Activated naive CD4-positive, alpha-beta T cell treated with anti-CD3 and anti-CD28 coated beads for 36 hours (primary cell): ENCODE measurements around the gene ATP5F1D. TPM values are rescaled to one million over a fixed set of nuclear protein-coding genes. Genes with fewer than 3 reads are reported as not detected.
"Not testable (repeated sequence)": the region's sequence is repeated elsewhere in the genome, so short reads cannot be mapped to it uniquely, and the experiment has no call there.

Experiments
- CTCF ChIA-PET: fragments of 350-600 bp; sonication (Branson Sonifier 250); formaldehyde crosslinking; loops from one replicate; lab custom pipeline; 2021; ENCODE audit warnings: antibody characterized with exemption; lab: Charles Lee
- DNase-seq: peaks from one replicate; pipeline ENCODE4 v3.0.0-alpha.2; 2020
- H3K27ac Mint-ChIP-seq: one replicate; pipeline ENCODE4 v1.8.0; 2021; ENCODE audit warnings: mild to moderate bottlenecking, mixed read lengths
- H3K27me3 Mint-ChIP-seq: one replicate; pipeline ENCODE4 v1.8.0; 2021; ENCODE audit warnings: low read depth, mixed read lengths
- H3K36me3 Mint-ChIP-seq: one replicate; pipeline ENCODE4 v1.8.0; 2021; ENCODE audit warnings: low read depth, mixed read lengths
- H3K4me1 Mint-ChIP-seq: one replicate; pipeline ENCODE4 v1.8.0; 2021; ENCODE audit warnings: low read depth, mixed read lengths
- H3K4me3 Mint-ChIP-seq: one replicate; pipeline ENCODE4 v1.8.0; 2021; ENCODE audit warnings: mild to moderate bottlenecking, moderate library complexity, mixed read lengths
- H3K9me3 Mint-ChIP-seq: one replicate; pipeline ENCODE4 v1.8.0; 2021; ENCODE audit warnings: mixed read lengths
- intact Hi-C: fragments of 100-400 bp; cut with micrococcal nuclease; formaldehyde crosslinking; loops from one replicate; pipeline ENCODE4 v1.15.1; 2023
- total RNA-seq, 2 experiments: library from RNA; stranded (reverse); gene quantifications; one replicate each; pipeline ENCODE4 v1.2.3, GENCODE V29; 2021

ATP5F1D gene
- 100 to 1,000 TPM; 153 TPM for total RNA-seq

- no peaks in the 10 kb centered on the region for H3K9me3 Mint-ChIP-seq
- CTCF ChIA-PET, result interaction anchor here (1.2 to 7.7 kb wide), 6 partner anchors 23 to 318 kb away, joined by 3 to 233 read pairs (median 4); partner anchors contain the start of gene CIRBP
- intact Hi-C loops, result loop anchor here (2.0 kb wide), 3 partner anchors 27 to 321 kb away; partner anchors contain the start of genes RNU6-2 and TMEM259
- peaks cover 2% of the 10 kb centered on the region for H3K36me3 Mint-ChIP-seq
- peaks cover 10% of the 10 kb centered on the region for H3K27me3 Mint-ChIP-seq
- H3K4me3 Mint-ChIP-seq, result peak within 1 kb of the TSS; percentile 84
- peak within 1 kb of the TSS; percentile 86 for H3K27ac Mint-ChIP-seq
- H3K4me1 Mint-ChIP-seq, result peaks cover 43% of the 10 kb centered on the region
- peak; percentile 94 for DNase-seq
Measured at GRCh38 chr19:1241417-1242095, at the start of gene ATP5F1D. Gene ATP5F1D (plus strand): TSS chr19:1241751. CDS start chr19:1241851, 100 bp downstream.

GRCh38 chr19:1199531-1199930 is 42.0 kb upstream of the ATP5F1D start:
- Mint-ChIP-seq H3K27ac (no peak overlapping the region), H3K27me3 (no peaks in the 10 kb centered on the region), H3K4me3 (no peak overlapping the region), H3K36me3 (no peaks in the 10 kb centered on the region), H3K4me1 (peaks cover 11% of the 10 kb centered on the region), H3K9me3 (no peaks in the 10 kb centered on the region)
- no peak for DNase-seq
- CTCF ChIA-PET, result interaction anchor here (0.6 to 1.2 kb wide), 2 partner anchors 13 to 86 kb away, joined by 4 read pairs; no protein-coding TSS in a partner anchor
- intact Hi-C loops, result no loop called here

- DNase-seq, H3K9me3 Mint-ChIP-seq, H3K27me3 Mint-ChIP-seq, H3K4me3 Mint-ChIP-seq, H3K36me3 Mint-ChIP-seq, H3K27ac Mint-ChIP-seq, intact Hi-C loops, CTCF ChIA-PET: not testable (repeated sequence)
- H3K4me1 Mint-ChIP-seq, result peaks cover 14% of the 10 kb centered on the region
Measured at GRCh38 chr19:1200614-1201013, 40.9 kb upstream of the ATP5F1D start.

GRCh38 chr19:1205114-1206099 is 36.1 kb upstream of the ATP5F1D start, which contains the start of gene STK11:
Gene STK11 (plus strand): TSS chr19:1205778. CDS start chr19:1206914, 1,136 bp downstream.
- peak; percentile 99 for DNase-seq
- H3K4me3 Mint-ChIP-seq, result peak within 1 kb of the TSS; percentile 93
- H3K27me3 Mint-ChIP-seq, result no peaks in the 10 kb centered on the region
- peaks cover 16% of the 10 kb centered on the region for H3K36me3 Mint-ChIP-seq
- intact Hi-C loops, result loop anchor here (1.0 kb wide), 3 partner anchors 16 to 184 kb away; partner anchors contain the start of genes CIRBP, RNU6-2 and TMEM259
- H3K9me3 Mint-ChIP-seq, result no peaks in the 10 kb centered on the region
- peaks cover 32% of the 10 kb centered on the region for H3K4me1 Mint-ChIP-seq
- H3K27ac Mint-ChIP-seq, result peak within 1 kb of the TSS; percentile 84
- CTCF ChIA-PET, result no interaction called here

- Mint-ChIP-seq H3K4me3 (peak overlapping the region; percentile 93), H3K36me3 (peaks cover 16% of the 10 kb centered on the region), H3K4me1 (peaks cover 37% of the 10 kb centered on the region), H3K27ac (peak overlapping the region; percentile 84), H3K9me3 (no peaks in the 10 kb centered on the region), H3K27me3 (no peaks in the 10 kb centered on the region)
- CTCF ChIA-PET, result no interaction called here
- no peak for DNase-seq
- intact Hi-C loops, result no loop called here
Measured at GRCh38 chr19:1206150-1206863, 35.2 kb upstream of the ATP5F1D start.

GRCh38 chr19:1206864-1207450 is 34.6 kb upstream of the ATP5F1D start:
- H3K27ac Mint-ChIP-seq, result peak overlapping the region; percentile 84
- peak; percentile 39 for DNase-seq
- no peaks in the 10 kb centered on the region for H3K27me3 Mint-ChIP-seq
- no peaks in the 10 kb centered on the region for H3K9me3 Mint-ChIP-seq
- peaks cover 41% of the 10 kb centered on the region for H3K4me1 Mint-ChIP-seq
- intact Hi-C loops, result no loop called here
- peaks cover 19% of the 10 kb centered on the region for H3K36me3 Mint-ChIP-seq
- H3K4me3 Mint-ChIP-seq, result peak overlapping the region; percentile 93
- CTCF ChIA-PET, result no interaction called here

GRCh38 chr19:1208830-1209229 is 32.7 kb upstream of the ATP5F1D start:
- Mint-ChIP-seq H3K36me3 (peaks cover 28% of the 10 kb centered on the region), H3K4me1 (peaks cover 42% of the 10 kb centered on the region), H3K4me3 (peak overlapping the region; percentile 21)
- H3K27ac Mint-ChIP-seq, H3K9me3 Mint-ChIP-seq, DNase-seq, intact Hi-C loops, CTCF ChIA-PET, H3K27me3 Mint-ChIP-seq: not testable (repeated sequence)

- Mint-ChIP-seq H3K4me3 (no peak overlapping the region), H3K27me3 (no peaks in the 10 kb centered on the region), H3K36me3 (peaks cover 29% of the 10 kb centered on the region), H3K4me1 (peaks cover 42% of the 10 kb centered on the region), H3K27ac (no peak overlapping the region), H3K9me3 (no peaks in the 10 kb centered on the region)
- intact Hi-C loops, result no loop called here
- CTCF ChIA-PET, result no interaction called here
- no peak for DNase-seq
Measured at GRCh38 chr19:1210227-1210538, 31.4 kb upstream of the ATP5F1D start.

GRCh38 chr19:1211494-1212234 is 29.9 kb upstream of the ATP5F1D start:
- Mint-ChIP-seq H3K9me3 (no peaks in the 10 kb centered on the region), H3K27me3 (no peaks in the 10 kb centered on the region), H3K4me3 (peak overlapping the region; percentile 6), H3K36me3 (peaks cover 27% of the 10 kb centered on the region), H3K27ac (no peak overlapping the region), H3K4me1 (peaks cover 48% of the 10 kb centered on the region)
- intact Hi-C loops, result no loop called here
- CTCF ChIA-PET, result interaction anchor here (0.6 to 1.6 kb wide), 3 partner anchors 32 to 187 kb away, joined by 4 to 5 read pairs (median 4); no protein-coding TSS in a partner anchor
- no peak for DNase-seq

GRCh38 chr19:1213391-1214286 is 27.9 kb upstream of the ATP5F1D start:
- peaks cover 15% of the 10 kb centered on the region for H3K36me3 Mint-ChIP-seq
- no peaks in the 10 kb centered on the region for H3K9me3 Mint-ChIP-seq
- H3K4me1 Mint-ChIP-seq, result peaks cover 41% of the 10 kb centered on the region
- peak overlapping the region; percentile 98 for H3K27ac Mint-ChIP-seq
- DNase-seq, result peak; percentile 89
- peak overlapping the region; percentile 79 for H3K4me3 Mint-ChIP-seq
- H3K27me3 Mint-ChIP-seq, result no peaks in the 10 kb centered on the region
- intact Hi-C loops, result loop anchor here (2.0 kb wide), 1 partner anchor 27 kb away; the partner anchor contains the start of gene ATP5F1D
- CTCF ChIA-PET, result interaction anchor here (0.6 to 2.2 kb wide), 5 partner anchors 10 to 53 kb away, joined by 3 to 11 read pairs (median 4); no protein-coding TSS in a partner anchor
